GM23338 (cell line): ENCODE results near the gene HGFAC. TPM values are rescaled to one million over a fixed set of nuclear protein-coding genes. Genes with fewer than 3 reads are reported as not detected.

ENCODE experiments used
- ATAC-seq: fragments of 200-7000 bp; cut with Tn5 transposase; 3 replicates; pipeline ENCODE4 v1.9.1; 2020
- DNase-seq: peaks from one replicate; pipeline ENCODE4 v3.0.0-alpha.2; 2015; ENCODE audit warnings: low spot score
- H2AFZ ChIP-seq: fragments of 200-600 bp; sonication (generic); 2 replicates; pipeline ENCODE4 v1.8.0; 2016; ENCODE audit warnings: antibody characterized with exemption, mild to moderate bottlenecking, moderate library complexity
- H3F3A ChIP-seq: fragments of 200-600 bp; sonication (generic); replicated peaks from 2 replicates; pipeline ENCODE4 v1.8.0; 2017; ENCODE audit warnings: antibody characterized with exemption, mixed run types, low read depth
- H3K27ac ChIP-seq: fragments of 200-600 bp; sonication (generic); 2 replicates; pipeline ENCODE4 v1.6.1; 2016; ENCODE audit warnings: low read depth
- H3K27me3 ChIP-seq: fragments of 200-600 bp; sonication (generic); 2 replicates; pipeline ENCODE4 v1.8.0; 2016; ENCODE audit warnings: mild to moderate bottlenecking, mixed run types, moderate library complexity; ENCODE audit not compliant: insufficient read depth
- H3K36me3 ChIP-seq: fragments of 200-600 bp; sonication (generic); 2 replicates; pipeline ENCODE4 v1.8.0; 2016; ENCODE audit warnings: mild to moderate bottlenecking; ENCODE audit not compliant: insufficient read depth
- H3K4me1 ChIP-seq: fragments of 200-600 bp; sonication (generic); 2 replicates; pipeline ENCODE4 v1.8.0; 2016; ENCODE audit warnings: mild to moderate bottlenecking, moderate library complexity; ENCODE audit not compliant: insufficient read depth
- H3K4me2 ChIP-seq: fragments of 200-600 bp; sonication (generic); 2 replicates; pipeline ENCODE4 v1.7.1; 2017; ENCODE audit warnings: mixed run types
- H3K4me3 ChIP-seq: fragments of 200-600 bp; sonication (generic); 2 replicates; pipeline ENCODE4 v1.6.1; 2016; ENCODE audit warnings: mixed run types
- H3K79me2 ChIP-seq: fragments of 200-600 bp; sonication (generic); replicated peaks from 2 replicates; pipeline ENCODE4 v1.8.0; 2017; ENCODE audit warnings: mild to moderate bottlenecking; ENCODE audit not compliant: insufficient read depth
- H3K9me2 ChIP-seq: fragments of 200-600 bp; sonication (generic); 2 replicates; pipeline ENCODE4 v1.8.0; 2017; ENCODE audit not compliant: insufficient read depth
- H4K20me1 ChIP-seq: fragments of 200-600 bp; sonication (generic); replicated peaks from 2 replicates; pipeline ENCODE4 v1.8.0; 2017; ENCODE audit warnings: mild to moderate bottlenecking; ENCODE audit not compliant: insufficient read depth
- H3K27ac Mint-ChIP-seq: 2 replicates; pipeline ENCODE4 v1.8.0; 2020; ENCODE audit warnings: inconsistent platforms, mild to moderate bottlenecking, moderate library complexity, mixed read lengths
- H3K27me3 Mint-ChIP-seq: 3 replicates; pipeline ENCODE4 v1.8.0; 2022; ENCODE audit warnings: low read depth, mild to moderate bottlenecking, moderate library complexity, mixed read lengths, inconsistent platforms; ENCODE audit not compliant: insufficient read depth, poor library complexity
- H3K36me3 Mint-ChIP-seq: 3 replicates; pipeline ENCODE4 v1.8.0; 2021; ENCODE audit warnings: low read depth, mild to moderate bottlenecking, inconsistent platforms, moderate library complexity, mixed read lengths
- H3K4me1 Mint-ChIP-seq: 3 replicates; pipeline ENCODE4 v1.8.0; 2020; ENCODE audit warnings: mild to moderate bottlenecking, inconsistent platforms, mixed read lengths
- H3K4me3 Mint-ChIP-seq: 3 replicates; pipeline ENCODE4 v1.8.0; 2021; ENCODE audit warnings: moderate library complexity, mild to moderate bottlenecking, inconsistent platforms, mixed read lengths
- H3K9me3 Mint-ChIP-seq: 3 replicates; pipeline ENCODE4 v1.8.0; 2020; ENCODE audit warnings: moderate library complexity, mild to moderate bottlenecking, inconsistent platforms, mixed read lengths
- CREB1 ChIP-seq: fragments of 250-450 bp; sonication (Bioruptor Pico); IDR thresholded peaks from 2 replicates; pipeline ENCODE4 v1.5.0; 2020; ENCODE audit warnings: low read depth, mild to moderate bottlenecking, moderate library complexity
- ETS1 ChIP-seq: IDR thresholded peaks from 2 replicates; pipeline ENCODE4 v1.6.1; 2016; ENCODE audit warnings: antibody characterized with exemption
- EZH2 ChIP-seq: fragments of 200-600 bp; sonication (generic); IDR thresholded peaks from one replicate; pipeline ENCODE4 v1.8.0; 2017; ENCODE audit warnings: antibody characterized with exemption, mild to moderate bottlenecking, low read depth; ENCODE audit not compliant: unreplicated experiment
- EZH2phosphoT487 ChIP-seq: fragments of 200-600 bp; sonication (generic); IDR thresholded peaks from one replicate; pipeline ENCODE4 v1.8.1; 2018; ENCODE audit warnings: antibody characterized with exemption; ENCODE audit not compliant: unreplicated experiment
- JUNB ChIP-seq: IDR thresholded peaks from one replicate; pipeline ENCODE4 v1.6.1; 2016; ENCODE audit warnings: antibody characterized with exemption; ENCODE audit not compliant: unreplicated experiment
- NANOG ChIP-seq: IDR thresholded peaks from 2 replicates; pipeline ENCODE4 v1.6.1; 2016; ENCODE audit warnings: antibody characterized with exemption, borderline replicate concordance
- POLR2AphosphoS5 ChIP-seq: IDR thresholded peaks from 2 replicates; pipeline ENCODE4 v1.6.1; 2016; ENCODE audit warnings: antibody characterized with exemption, low read depth
- STAT1 ChIP-seq: IDR thresholded peaks from one replicate; pipeline ENCODE4 v1.6.1; 2016; ENCODE audit warnings: antibody characterized with exemption; ENCODE audit not compliant: unreplicated experiment
- ZNF114 ChIP-seq: fragments of 250-450 bp; sonication (Bioruptor Pico); IDR thresholded peaks from 2 replicates; pipeline ENCODE4 v1.5.0; 2020; ENCODE audit warnings: mild to moderate bottlenecking, moderate library complexity
- polyA plus RNA-seq: library from polyadenylated mRNA; unstranded; fragments of >200 nt; fragmentation: Nextera tagmentation; extraction: Ambion mirVana; gene quantifications from 2 replicates; pipeline ENCODE4 v1.2.1, GENCODE V29; 2016
- total RNA-seq: library from RNA; depleted of rRNA; stranded (reverse); fragments of >200 nt; shearing (Covaris generic); gene quantifications from 2 replicates; pipeline ENCODE4 v1.2.3, GENCODE V29; 2014
- TF ChIP-seq, protein P1 (sequence below): fragments of 250-450 bp; sonication (Bioruptor Pico); IDR thresholded peaks from 2 replicates; pipeline ENCODE4 v1.5.0; 2020; ENCODE audit warnings: mild to moderate bottlenecking, moderate library complexity
- TF ChIP-seq, protein P2 (sequence below), 2 experiments: fragments of 200-600 bp in 1 of 2; sonication (generic) in 1 of 2; conservative IDR thresholded peaks; 2 replicates each; pipeline versions ENCODE4 v1.5.1 to v1.6.1; 2016 to 2017; ENCODE audit warnings: antibody characterized with exemption in 2 of 2, low read depth in 2 of 2, mild to moderate bottlenecking in 2 of 2, moderate library complexity in 1 of 2

HGFAC gene
- total and polyA plus RNA-seq, 2 experiments from 2014 or later, result 0.94 TPM; not detected in 1

- no peak overlapping the region for H3K4me3 ChIP-seq
- no peaks in the 10 kb centered on the region for H3K27me3 ChIP-seq
- no peak for TF ChIP-seq ZNF114 (CRISPR knock-in tag)
- TF ChIP-seq CREB1 (CRISPR knock-in tag), result no peak
- TF ChIP-seq ETS1, result no peak
- no peak for TF ChIP-seq NANOG
- no peak for TF ChIP-seq EZH2
- TF ChIP-seq POLR2AphosphoS5, result no peak
- TF ChIP-seq STAT1, result no peak
- TF ChIP-seq, protein P1, sequence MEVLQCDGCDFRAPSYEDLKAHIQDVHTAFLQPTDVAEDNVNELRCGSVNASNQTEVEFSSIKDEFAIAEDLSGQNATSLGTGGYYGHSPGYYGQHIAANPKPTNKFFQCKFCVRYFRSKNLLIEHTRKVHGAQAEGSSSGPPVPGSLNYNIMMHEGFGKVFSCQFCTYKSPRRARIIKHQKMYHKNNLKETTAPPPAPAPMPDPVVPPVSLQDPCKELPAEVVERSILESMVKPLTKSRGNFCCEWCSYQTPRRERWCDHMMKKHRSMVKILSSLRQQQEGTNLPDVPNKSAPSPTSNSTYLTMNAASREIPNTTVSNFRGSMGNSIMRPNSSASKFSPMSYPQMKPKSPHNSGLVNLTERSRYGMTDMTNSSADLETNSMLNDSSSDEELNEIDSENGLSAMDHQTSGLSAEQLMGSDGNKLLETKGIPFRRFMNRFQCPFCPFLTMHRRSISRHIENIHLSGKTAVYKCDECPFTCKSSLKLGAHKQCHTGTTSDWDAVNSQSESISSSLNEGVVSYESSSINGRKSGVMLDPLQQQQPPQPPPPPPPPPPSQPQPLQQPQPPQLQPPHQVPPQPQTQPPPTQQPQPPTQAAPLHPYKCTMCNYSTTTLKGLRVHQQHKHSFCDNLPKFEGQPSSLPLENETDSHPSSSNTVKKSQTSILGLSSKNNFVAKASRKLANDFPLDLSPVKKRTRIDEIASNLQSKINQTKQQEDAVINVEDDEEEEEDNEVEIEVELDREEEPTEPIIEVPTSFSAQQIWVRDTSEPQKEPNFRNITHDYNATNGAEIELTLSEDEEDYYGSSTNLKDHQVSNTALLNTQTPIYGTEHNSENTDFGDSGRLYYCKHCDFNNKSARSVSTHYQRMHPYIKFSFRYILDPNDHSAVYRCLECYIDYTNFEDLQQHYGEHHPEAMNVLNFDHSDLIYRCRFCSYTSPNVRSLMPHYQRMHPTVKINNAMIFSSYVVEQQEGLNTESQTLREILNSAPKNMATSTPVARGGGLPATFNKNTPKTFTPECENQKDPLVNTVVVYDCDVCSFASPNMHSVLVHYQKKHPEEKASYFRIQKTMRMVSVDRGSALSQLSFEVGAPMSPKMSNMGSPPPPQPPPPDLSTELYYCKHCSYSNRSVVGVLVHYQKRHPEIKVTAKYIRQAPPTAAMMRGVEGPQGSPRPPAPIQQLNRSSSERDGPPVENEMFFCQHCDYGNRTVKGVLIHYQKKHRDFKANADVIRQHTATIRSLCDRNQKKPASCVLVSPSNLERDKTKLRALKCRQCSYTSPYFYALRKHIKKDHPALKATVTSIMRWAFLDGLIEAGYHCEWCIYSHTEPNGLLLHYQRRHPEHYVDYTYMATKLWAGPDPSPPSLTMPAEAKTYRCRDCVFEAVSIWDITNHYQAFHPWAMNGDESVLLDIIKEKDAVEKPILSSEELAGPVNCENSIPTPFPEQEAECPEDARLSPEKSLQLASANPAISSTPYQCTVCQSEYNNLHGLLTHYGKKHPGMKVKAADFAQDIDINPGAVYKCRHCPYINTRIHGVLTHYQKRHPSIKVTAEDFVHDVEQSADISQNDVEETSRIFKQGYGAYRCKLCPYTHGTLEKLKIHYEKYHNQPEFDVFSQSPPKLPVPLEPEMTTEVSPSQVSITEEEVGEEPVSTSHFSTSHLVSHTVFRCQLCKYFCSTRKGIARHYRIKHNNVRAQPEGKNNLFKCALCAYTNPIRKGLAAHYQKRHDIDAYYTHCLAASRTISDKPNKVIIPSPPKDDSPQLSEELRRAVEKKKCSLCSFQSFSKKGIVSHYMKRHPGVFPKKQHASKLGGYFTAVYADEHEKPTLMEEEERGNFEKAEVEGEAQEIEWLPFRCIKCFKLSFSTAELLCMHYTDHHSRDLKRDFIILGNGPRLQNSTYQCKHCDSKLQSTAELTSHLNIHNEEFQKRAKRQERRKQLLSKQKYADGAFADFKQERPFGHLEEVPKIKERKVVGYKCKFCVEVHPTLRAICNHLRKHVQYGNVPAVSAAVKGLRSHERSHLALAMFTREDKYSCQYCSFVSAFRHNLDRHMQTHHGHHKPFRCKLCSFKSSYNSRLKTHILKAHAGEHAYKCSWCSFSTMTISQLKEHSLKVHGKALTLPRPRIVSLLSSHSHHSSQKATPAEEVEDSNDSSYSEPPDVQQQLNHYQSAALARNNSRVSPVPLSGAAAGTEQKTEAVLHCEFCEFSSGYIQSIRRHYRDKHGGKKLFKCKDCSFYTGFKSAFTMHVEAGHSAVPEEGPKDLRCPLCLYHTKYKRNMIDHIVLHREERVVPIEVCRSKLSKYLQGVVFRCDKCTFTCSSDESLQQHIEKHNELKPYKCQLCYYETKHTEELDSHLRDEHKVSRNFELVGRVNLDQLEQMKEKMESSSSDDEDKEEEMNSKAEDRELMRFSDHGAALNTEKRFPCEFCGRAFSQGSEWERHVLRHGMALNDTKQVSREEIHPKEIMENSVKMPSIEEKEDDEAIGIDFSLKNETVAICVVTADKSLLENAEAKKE (CRISPR knock-in tag), result no peak
- TF ChIP-seq, protein P2, sequence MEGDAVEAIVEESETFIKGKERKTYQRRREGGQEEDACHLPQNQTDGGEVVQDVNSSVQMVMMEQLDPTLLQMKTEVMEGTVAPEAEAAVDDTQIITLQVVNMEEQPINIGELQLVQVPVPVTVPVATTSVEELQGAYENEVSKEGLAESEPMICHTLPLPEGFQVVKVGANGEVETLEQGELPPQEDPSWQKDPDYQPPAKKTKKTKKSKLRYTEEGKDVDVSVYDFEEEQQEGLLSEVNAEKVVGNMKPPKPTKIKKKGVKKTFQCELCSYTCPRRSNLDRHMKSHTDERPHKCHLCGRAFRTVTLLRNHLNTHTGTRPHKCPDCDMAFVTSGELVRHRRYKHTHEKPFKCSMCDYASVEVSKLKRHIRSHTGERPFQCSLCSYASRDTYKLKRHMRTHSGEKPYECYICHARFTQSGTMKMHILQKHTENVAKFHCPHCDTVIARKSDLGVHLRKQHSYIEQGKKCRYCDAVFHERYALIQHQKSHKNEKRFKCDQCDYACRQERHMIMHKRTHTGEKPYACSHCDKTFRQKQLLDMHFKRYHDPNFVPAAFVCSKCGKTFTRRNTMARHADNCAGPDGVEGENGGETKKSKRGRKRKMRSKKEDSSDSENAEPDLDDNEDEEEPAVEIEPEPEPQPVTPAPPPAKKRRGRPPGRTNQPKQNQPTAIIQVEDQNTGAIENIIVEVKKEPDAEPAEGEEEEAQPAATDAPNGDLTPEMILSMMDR (conservative IDR thresholded peaks at IDR 0.05; ENCODE audit: low read depth in 2 of 2), result no peak
- no peak for TF ChIP-seq JUNB
- no peak for TF ChIP-seq EZH2phosphoT487
- no peaks in the 10 kb centered on the region for H4K20me1 ChIP-seq
- no peaks in the 10 kb centered on the region for H3F3A ChIP-seq
- no peak for ATAC-seq
- Mint-ChIP-seq H3K4me1 (peaks cover 8% of the 10 kb centered on the region), H3K36me3 (peaks cover 3% of the 10 kb centered on the region; the same call in 2 of the 3 replicates), H3K4me3 (no peak overlapping the region), H3K9me3 (peaks cover 3% of the 10 kb centered on the region; the same call in 2 of the 3 replicates), H3K27ac (no peak overlapping the region), H3K27me3 (peaks cover 2% of the 10 kb centered on the region)
- H3K9me2 ChIP-seq, result no peaks in the 10 kb centered on the region
- DNase-seq, result no peak
- H3K27ac ChIP-seq, result no peak overlapping the region
- H3K4me1 ChIP-seq, result no peaks in the 10 kb centered on the region
- H3K36me3 ChIP-seq, result no peaks in the 10 kb centered on the region
- no peak overlapping the region for H3K4me2 ChIP-seq
- no peak overlapping the region for H2AFZ ChIP-seq
- no peaks in the 10 kb centered on the region for H3K79me2 ChIP-seq
Measured at GRCh38 chr4:3409571-3410091, 32.1 kb upstream of the HGFAC start.
